ENCODE results near the gene GLDN. TPM values are rescaled to one million over a fixed set of nuclear protein-coding genes. Genes with fewer than 3 reads are reported as not detected.

Gene GLDN
- total RNA-seq, 1 experiment from 2014 or later: 1.3 TPM

DNA sequence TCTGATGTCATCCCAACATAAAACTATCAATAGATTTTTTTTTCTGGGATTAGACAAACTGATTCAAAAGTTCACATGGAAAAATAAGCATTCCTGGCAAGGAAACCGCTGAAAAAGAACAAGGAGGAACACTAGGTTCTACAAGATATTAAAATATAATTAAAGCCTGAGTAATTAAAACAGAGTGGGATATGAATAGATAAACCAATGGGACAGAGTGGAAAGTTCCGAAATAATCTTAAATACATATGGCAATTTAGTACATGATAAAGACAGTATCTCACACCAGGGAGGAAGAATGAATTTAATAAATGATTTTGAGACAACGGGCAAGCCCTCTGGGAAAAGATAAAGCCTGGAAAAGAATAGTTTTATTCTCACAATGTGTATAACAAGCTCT lies 4.7 kb downstream of the GLDN start:
- Histone ChIP-seq H4K5ac (ENCODE audit: insufficient read length, low read depth, low read length) (no peak overlapping the region), H3K23me2 (ENCODE audit: insufficient read length, low read depth, low read length, poor library complexity, severe bottlenecking) (peaks cover 8% of the 10 kb centered on the region), H4K20me1 (ENCODE audit: control insufficient read depth, insufficient read depth, insufficient read length) (no peaks in the 10 kb centered on the region), H3K4ac (ENCODE audit: low read depth, low read length) (no peak overlapping the region), H2AK5ac (ENCODE audit: insufficient read length, low read length) (no peak overlapping the region), H3K27me3 (ENCODE audit: insufficient read depth, low read length) (peaks cover 13% of the 10 kb centered on the region; the same call in 1 of the 2 replicates), H3K9me3 (ENCODE audit: control insufficient read depth, low read depth, low read length) (no peaks in the 10 kb centered on the region), H2BK12ac (ENCODE audit: insufficient read length, low read depth, low read length) (no peak overlapping the region), H2BK120ac (ENCODE audit: low read depth, low read length, poor library complexity, severe bottlenecking) (no peak overlapping the region), H4K91ac (ENCODE audit: insufficient read length, low read depth, low read length) (no peak overlapping the region), H4K8ac (replicated peaks; ENCODE audit: insufficient read length, low read depth, low read length) (no peak overlapping the region), H3K14ac (ENCODE audit: insufficient read depth, low read length) (no peak overlapping the region), H3K27ac (ENCODE audit: insufficient read length, low read depth, low read length) (no peak overlapping the region), H2AFZ (ENCODE audit: low read length) (no peak overlapping the region), H3K79me2 (ENCODE audit: insufficient read depth, low read length) (no peaks in the 10 kb centered on the region), H3K56ac (ENCODE audit: insufficient read length, low read depth, low read length) (no peak overlapping the region), H2BK20ac (ENCODE audit: low read depth, low read length, poor library complexity, severe bottlenecking) (no peak overlapping the region), H3K4me2 (ENCODE audit: insufficient read depth, insufficient read length, low read length) (no peak overlapping the region), H2BK15ac (ENCODE audit: low read depth, low read length) (no peak overlapping the region), H3K9ac (ENCODE audit: extremely low read depth, insufficient read length, low read length) (no peak overlapping the region), H2BK5ac (ENCODE audit: insufficient read length, low read length) (no peak overlapping the region), H3K79me1 (ENCODE audit: insufficient read depth, low read depth, low read length, poor library complexity, severe bottlenecking) (no peaks in the 10 kb centered on the region), H3T11ph (ENCODE audit: low read length) (no peak overlapping the region), H3K4me1 (ENCODE audit: insufficient read depth, low read length) (no peaks in the 10 kb centered on the region), H3K23ac (ENCODE audit: insufficient read length, low read depth, low read length) (no peak overlapping the region), H3K18ac (ENCODE audit: insufficient read length, low read depth, low read length) (no peak overlapping the region)
- TF ChIP-seq, protein P1, sequence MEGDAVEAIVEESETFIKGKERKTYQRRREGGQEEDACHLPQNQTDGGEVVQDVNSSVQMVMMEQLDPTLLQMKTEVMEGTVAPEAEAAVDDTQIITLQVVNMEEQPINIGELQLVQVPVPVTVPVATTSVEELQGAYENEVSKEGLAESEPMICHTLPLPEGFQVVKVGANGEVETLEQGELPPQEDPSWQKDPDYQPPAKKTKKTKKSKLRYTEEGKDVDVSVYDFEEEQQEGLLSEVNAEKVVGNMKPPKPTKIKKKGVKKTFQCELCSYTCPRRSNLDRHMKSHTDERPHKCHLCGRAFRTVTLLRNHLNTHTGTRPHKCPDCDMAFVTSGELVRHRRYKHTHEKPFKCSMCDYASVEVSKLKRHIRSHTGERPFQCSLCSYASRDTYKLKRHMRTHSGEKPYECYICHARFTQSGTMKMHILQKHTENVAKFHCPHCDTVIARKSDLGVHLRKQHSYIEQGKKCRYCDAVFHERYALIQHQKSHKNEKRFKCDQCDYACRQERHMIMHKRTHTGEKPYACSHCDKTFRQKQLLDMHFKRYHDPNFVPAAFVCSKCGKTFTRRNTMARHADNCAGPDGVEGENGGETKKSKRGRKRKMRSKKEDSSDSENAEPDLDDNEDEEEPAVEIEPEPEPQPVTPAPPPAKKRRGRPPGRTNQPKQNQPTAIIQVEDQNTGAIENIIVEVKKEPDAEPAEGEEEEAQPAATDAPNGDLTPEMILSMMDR (conservative IDR thresholded peaks at IDR 0.05): no peak
- H3K36me3 Mint-ChIP-seq (ENCODE audit: insufficient read depth in 1 of 3, low read depth in 3 of 3): no peaks in the 10 kb centered on the region
- no CpG with 5 or more reads among the region's 3 CpGs for WGBS (ENCODE audit: extremely low coverage, insufficient read length, low lambda C conversion rate)
- peaks cover 0 to 3% of the 10 kb centered on the region in 2 experiments; a peak in 1 of 5 replicates for H3K9me3 Mint-ChIP-seq
- no peak for DNase-seq
- H3K4me1 Mint-ChIP-seq: peaks cover 5% of the 10 kb centered on the region in 2 experiments; a peak in 3 of 4 replicates
- no peak overlapping the region for H3K4me3 Mint-ChIP-seq
- peaks cover 41% of the 10 kb centered on the region for H3K27me3 Mint-ChIP-seq (ENCODE audit: low read depth)
- H3K27ac Mint-ChIP-seq: no peak overlapping the region
